Osteocyte (in vitro differentiated cells): ENCODE data around the gene EXOC6B. TPM values are rescaled to one million over a fixed set of nuclear protein-coding genes. Genes with fewer than 3 reads are reported as not detected.

Source experiments
- DNase-seq: peaks from one replicate; pipeline ENCODE4 v3.0.0; 2021; ENCODE audit warnings: mixed read lengths; ENCODE audit not compliant: unreplicated experiment; ENCODE audit errors: extremely low spot score
- H3K27ac Mint-ChIP-seq: one replicate; pipeline ENCODE4 v1.8.0; 2021; ENCODE audit warnings: mild to moderate bottlenecking, mixed read lengths; ENCODE audit not compliant: unreplicated experiment
- H3K27me3 Mint-ChIP-seq: one replicate; pipeline ENCODE4 v1.8.0; 2021; ENCODE audit warnings: mixed read lengths; ENCODE audit not compliant: unreplicated experiment
- H3K36me3 Mint-ChIP-seq: one replicate; pipeline ENCODE4 v1.8.0; 2021; ENCODE audit warnings: mixed read lengths; ENCODE audit not compliant: unreplicated experiment
- H3K4me1 Mint-ChIP-seq: one replicate; pipeline ENCODE4 v1.8.0; 2021; ENCODE audit warnings: mixed read lengths; ENCODE audit not compliant: unreplicated experiment
- H3K4me3 Mint-ChIP-seq: one replicate; pipeline ENCODE4 v1.8.0; 2021; ENCODE audit warnings: mild to moderate bottlenecking, moderate library complexity, mixed read lengths; ENCODE audit not compliant: unreplicated experiment
- H3K9me3 Mint-ChIP-seq: one replicate; pipeline ENCODE4 v1.8.0; 2021; ENCODE audit warnings: mixed read lengths; ENCODE audit not compliant: unreplicated experiment
- CTCF ChIP-seq: fragments of 200-600 bp; sonication (generic); IDR thresholded peaks from 2 replicates; pipeline ENCODE4 v1.5.0; 2021; ENCODE audit warnings: antibody characterized with exemption, mild to moderate bottlenecking, moderate library complexity
- total RNA-seq: library from RNA; stranded (reverse); gene quantifications from 2 replicates; pipeline ENCODE4 v1.2.1, GENCODE V29; 2021

Gene EXOC6B
- total RNA-seq, 1 donor from 2014 or later, result 33.8 TPM

GRCh38 chr2:72694715-72695496 is 130.9 kb downstream of the EXOC6B start:
- H3K4me1 Mint-ChIP-seq, result peaks cover 33% of the 10 kb centered on the region
- peak overlapping the region; percentile 82 for H3K27ac Mint-ChIP-seq
- H3K36me3 Mint-ChIP-seq, result peaks cover 1% of the 10 kb centered on the region
- DNase-seq, result no peak
- TF ChIP-seq CTCF, result no peak
- H3K9me3 Mint-ChIP-seq, result no peaks in the 10 kb centered on the region
- H3K4me3 Mint-ChIP-seq, result peak overlapping the region; percentile 33
- no peaks in the 10 kb centered on the region for H3K27me3 Mint-ChIP-seq

GRCh38 chr2:72689579-72690195 is 136.1 kb downstream of the EXOC6B start:
- Mint-ChIP-seq H3K27ac (no peak overlapping the region), H3K27me3 (no peaks in the 10 kb centered on the region), H3K9me3 (no peaks in the 10 kb centered on the region), H3K4me3 (no peak overlapping the region), H3K4me1 (peaks cover 23% of the 10 kb centered on the region), H3K36me3 (peaks cover 8% of the 10 kb centered on the region)
- TF ChIP-seq CTCF, result no peak
- no peak for DNase-seq

GRCh38 chr2:72685638-72686213 is 140.1 kb downstream of the EXOC6B start:
- H3K4me1 Mint-ChIP-seq, result peaks cover 21% of the 10 kb centered on the region
- no peaks in the 10 kb centered on the region for H3K27me3 Mint-ChIP-seq
- peaks cover 9% of the 10 kb centered on the region for H3K36me3 Mint-ChIP-seq
- TF ChIP-seq CTCF, result no peak
- no peak for DNase-seq
- no peak overlapping the region for H3K27ac Mint-ChIP-seq
- no peak overlapping the region for H3K4me3 Mint-ChIP-seq
- no peaks in the 10 kb centered on the region for H3K9me3 Mint-ChIP-seq

- Mint-ChIP-seq H3K4me1 (peaks cover 37% of the 10 kb centered on the region), H3K36me3 (peaks cover 7% of the 10 kb centered on the region), H3K27ac (no peak overlapping the region), H3K4me3 (no peak overlapping the region), H3K27me3 (no peaks in the 10 kb centered on the region), H3K9me3 (no peaks in the 10 kb centered on the region)
- TF ChIP-seq CTCF, result no peak
- no peak for DNase-seq
These were observed 143.8 kb downstream of the EXOC6B start for GRCh38 chr2:72682061-72682460.
